OCI-LY7 (cell line): ENCODE results near the gene OAS1.

ENCODE experiments used
- EZH2phosphoT487 ChIP-seq: fragments of 200-600 bp; sonication (generic); IDR thresholded peaks from 2 replicates; pipeline ENCODE4 v1.6.1; 2018; ENCODE audit warnings: low read depth, borderline replicate concordance, mild to moderate bottlenecking, mixed run types, antibody characterized with exemption, low read length, moderate library complexity, mixed read lengths
- TF ChIP-seq, protein P1 (sequence below): fragments of 200-600 bp; sonication (generic); conservative IDR thresholded peaks from 2 replicates; pipeline ENCODE4 v1.5.1; 2014; ENCODE audit warnings: mild to moderate bottlenecking, antibody characterized with exemption, low read length, moderate library complexity, mixed read lengths

GRCh38 chr12:112961074-112961473 lies 54.3 kb downstream of the OAS1 start:
- TF ChIP-seq, protein P1, sequence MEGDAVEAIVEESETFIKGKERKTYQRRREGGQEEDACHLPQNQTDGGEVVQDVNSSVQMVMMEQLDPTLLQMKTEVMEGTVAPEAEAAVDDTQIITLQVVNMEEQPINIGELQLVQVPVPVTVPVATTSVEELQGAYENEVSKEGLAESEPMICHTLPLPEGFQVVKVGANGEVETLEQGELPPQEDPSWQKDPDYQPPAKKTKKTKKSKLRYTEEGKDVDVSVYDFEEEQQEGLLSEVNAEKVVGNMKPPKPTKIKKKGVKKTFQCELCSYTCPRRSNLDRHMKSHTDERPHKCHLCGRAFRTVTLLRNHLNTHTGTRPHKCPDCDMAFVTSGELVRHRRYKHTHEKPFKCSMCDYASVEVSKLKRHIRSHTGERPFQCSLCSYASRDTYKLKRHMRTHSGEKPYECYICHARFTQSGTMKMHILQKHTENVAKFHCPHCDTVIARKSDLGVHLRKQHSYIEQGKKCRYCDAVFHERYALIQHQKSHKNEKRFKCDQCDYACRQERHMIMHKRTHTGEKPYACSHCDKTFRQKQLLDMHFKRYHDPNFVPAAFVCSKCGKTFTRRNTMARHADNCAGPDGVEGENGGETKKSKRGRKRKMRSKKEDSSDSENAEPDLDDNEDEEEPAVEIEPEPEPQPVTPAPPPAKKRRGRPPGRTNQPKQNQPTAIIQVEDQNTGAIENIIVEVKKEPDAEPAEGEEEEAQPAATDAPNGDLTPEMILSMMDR = no peak
- TF ChIP-seq EZH2phosphoT487 = no peak
